Stimulated activated naive CD4-positive, alpha-beta T cell treated with Interleukin-2 at 50 U/mL for 16 hours (primary cell): ENCODE results near the gene FANCM.
A peak's percentile ranks its signal among the peaks of the same experiment; 100 is the strongest.
"Not testable (repeated sequence)": the region's sequence is repeated elsewhere in the genome, so short reads cannot be mapped to it uniquely, and the experiment has no call there.

Experiments used
- DNase-seq: peaks from one replicate; lab custom pipeline; 2025; lab: John Stamatoyannopoulos, UW

FANCM gene

DNA sequence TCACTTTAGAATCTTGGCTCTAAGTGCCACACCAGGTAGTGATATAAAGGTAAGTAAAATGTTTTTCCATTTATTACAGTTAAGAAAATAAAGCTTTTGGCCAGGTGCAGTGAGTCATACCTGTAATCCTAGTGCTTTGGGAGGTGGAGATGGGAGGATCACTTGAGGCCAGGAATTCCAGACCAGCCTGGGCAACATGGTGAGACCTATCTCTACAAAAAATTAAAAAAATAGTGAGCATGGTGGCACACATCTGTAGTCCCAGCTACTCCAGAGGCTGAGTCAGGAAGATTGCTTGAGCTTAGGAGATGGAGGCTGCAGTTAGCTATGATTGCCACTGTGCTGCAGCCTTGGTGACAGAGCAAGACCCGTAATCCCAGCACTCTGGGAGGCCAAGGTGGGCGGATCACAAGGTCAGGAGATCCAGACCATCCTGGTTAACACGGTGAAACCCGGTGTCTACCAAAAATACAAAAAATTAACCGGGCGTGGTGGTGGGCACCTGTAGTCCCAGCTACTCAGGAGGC, 5.0 kb downstream of the FANCM start:
- no peak for DNase-seq

DNA sequence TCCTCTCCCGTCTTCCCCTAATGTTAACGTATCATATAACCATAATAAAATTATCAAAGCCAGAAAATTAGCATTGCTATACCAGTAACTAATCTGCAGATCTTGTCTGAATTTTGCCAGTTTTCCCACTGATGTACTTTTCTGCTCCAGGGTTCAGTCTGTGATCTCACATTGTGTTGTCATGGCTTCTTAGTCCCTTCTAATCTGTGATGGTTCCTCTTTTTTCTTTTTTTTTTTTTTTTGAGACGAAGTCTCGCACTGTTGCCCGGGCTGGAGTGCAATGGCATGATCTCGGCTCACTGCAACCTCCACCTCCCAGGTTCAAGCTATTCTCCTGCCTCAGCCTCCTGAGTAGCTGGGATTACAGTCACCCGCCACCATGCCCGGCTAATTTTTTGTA, 6.4 kb downstream of the FANCM start:
- DNase-seq = not testable (repeated sequence)

DNA sequence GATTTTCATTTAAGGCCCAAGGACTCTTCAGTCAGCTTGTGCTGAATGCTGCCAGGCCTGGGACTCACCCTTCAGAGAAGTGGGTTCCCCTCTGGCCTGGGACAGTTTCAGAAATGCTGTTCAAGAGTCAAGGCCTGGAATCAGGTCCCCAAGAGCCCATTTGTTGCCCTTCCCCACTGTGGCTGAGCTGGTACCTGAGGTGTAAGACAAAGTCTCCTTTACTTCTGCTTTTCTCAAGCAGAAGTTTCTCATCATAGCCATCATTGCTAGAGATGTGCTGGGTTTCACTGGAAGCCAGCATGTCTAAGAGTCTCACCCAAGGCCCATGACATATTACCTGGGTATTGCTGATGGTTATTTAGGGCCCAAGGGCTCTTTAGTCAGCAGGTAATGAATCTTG, 8.9 kb downstream of the FANCM start:
- DNase-seq = no peak

DNA sequence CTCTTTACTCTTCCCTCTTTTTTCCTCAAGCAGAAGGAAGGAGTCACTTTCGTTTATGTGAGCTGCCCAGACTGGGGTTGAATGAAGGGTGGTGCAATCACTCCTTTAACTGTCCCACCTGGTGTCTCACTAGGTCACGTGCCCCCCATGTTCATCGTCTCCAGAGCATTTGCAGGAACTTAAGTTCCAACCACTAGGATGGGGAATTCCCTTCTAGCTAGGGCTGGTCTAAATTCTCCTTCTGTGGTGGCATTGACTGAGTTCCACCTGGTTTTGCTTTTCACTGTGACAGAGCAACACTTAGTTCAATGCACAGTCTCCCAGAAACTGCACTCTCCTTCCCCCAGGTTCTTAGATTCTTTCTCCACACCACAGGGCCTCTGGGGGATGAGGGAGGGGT, 9.5 kb downstream of the FANCM start:
- no peak for DNase-seq

DNA sequence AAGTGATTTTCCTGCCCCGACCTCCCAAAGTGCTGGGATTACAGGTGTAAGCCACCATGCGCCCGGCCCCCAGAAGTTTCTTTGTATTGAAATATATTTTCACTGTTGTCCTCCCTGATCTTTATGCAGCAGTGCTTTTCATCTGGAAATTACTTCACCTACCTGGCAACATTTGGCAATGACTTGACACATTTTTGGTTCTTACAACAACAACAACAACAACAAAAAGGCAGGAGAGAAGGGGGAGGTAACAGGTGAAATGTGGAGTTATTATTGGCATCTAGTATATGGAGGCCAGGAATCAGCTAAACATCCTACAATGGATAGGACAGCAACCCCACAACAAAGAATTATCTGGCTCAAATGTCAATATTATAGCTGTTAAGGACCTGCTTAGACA, 13.9 kb downstream of the FANCM start:
- DNase-seq = no peak

DNA sequence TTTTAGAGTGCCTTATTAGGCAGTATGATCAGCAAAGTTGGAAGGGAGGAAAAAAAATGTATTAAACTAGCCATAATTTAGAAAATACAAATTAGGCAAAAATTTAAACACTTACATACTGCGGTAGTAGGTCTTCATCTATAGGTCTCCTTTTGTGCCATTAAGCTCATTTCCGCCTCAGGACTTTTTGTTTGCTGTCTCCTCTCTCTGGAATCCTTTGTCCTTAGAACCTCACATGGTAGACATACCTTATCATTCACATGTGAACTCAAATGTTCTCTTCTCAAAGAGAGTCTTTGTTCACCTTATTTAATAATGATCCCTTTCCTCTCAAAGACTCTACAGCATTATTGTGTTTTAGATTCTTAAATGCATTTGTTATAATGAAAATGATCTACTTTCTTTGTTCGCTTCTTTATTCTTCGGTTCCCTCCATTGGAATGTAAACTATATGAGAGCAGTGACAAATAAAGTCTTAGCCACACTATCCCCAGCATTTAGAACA, 14.7 kb downstream of the FANCM start:
- no peak for DNase-seq

DNA sequence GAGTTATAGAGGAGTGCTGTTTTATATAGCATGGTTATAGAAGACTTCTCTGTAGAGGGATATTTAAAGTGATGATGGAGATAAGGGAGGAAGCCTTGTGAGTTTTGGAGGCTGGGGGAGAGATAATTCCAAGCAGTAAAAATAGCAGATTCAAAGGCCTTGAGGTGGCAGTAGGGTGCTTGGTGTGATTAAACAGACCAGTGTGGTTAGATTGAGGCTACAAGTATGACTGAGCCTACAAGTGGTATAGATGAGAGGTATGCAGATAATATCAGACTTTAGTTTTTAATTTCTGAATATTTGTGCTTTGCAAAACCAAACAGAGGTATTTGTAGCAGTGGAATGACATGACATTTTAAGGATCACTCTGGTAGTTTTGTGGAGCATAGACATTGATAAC, 20.3 kb downstream of the FANCM start:
- no peak for DNase-seq

DNA sequence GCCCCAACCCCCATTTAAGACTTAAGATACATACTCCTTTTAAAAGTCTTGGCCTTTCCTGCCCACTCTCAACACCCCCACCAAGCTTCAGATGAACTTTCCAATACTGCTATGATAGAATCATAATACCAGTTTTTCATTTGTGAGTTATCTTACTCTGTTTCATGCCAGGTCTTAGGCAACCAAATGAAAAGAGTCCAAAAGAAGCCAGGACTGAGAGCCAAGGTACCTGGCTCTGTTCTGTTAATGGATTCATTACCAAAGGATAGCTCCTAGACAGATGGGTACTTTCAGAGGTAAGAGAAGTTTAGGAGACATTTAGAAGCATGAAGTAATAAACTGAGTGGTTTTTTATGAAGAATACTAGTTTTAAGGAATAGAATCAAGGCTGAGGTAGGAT, 34.2 kb downstream of the FANCM start:
- no peak for DNase-seq

DNA sequence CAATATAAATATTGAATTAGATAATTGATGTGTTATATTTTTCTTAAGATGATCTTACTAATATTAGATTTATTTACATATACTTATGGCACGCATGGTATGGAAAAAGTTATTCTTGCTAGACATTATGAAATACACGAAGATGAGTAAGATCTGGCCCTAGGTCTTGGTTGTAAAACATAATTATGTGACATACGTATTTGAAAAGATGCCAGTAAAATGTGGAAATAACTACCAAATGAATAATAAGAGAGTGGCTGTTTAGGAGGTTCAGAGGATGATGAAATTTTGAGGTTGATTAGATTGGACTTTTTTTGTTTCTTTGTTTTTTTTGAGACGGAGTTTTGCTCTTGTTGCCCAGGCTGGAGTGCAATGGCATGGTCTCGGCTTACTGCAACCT, 41.3 kb downstream of the FANCM start:
- DNase-seq = no peak

DNA sequence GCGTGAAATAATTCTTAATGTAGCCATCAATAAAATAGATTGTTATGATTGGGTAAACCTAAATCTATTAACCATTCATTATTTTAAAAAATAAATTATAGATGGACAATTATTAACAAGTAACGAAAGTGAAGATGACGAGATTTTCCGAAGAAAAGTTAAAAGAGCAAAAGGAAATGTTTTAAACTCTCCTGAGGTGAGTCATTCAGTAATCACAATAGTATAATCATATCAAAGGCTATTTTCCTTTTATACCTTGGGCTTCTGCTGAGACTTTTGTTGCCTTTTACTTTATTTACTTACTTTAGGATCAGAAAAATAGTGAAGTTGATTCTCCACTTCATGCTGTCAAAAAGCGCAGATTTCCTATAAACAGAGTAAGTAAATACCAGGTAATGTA, 45.6 kb downstream of the FANCM start:
- DNase-seq = no peak

DNA sequence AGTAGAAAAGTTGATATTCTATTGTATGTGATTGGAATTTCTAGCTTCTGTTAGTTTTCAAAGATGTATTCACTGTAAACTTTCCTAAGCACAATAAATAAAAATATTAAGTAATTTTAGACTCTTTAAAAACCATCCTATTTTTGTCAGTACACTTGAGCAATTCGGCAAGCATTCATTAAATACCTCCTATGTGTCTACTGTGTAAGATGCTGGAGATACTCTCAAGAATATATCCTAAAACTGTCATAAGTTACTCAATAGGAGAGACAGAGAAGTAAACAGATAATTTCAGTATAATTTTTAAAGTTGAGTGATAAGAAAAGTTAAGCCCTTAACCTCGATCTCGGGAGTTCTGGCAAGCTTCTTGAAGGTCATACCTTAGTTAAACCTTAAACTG, 46.1 kb downstream of the FANCM start:
- no peak for DNase-seq

DNA sequence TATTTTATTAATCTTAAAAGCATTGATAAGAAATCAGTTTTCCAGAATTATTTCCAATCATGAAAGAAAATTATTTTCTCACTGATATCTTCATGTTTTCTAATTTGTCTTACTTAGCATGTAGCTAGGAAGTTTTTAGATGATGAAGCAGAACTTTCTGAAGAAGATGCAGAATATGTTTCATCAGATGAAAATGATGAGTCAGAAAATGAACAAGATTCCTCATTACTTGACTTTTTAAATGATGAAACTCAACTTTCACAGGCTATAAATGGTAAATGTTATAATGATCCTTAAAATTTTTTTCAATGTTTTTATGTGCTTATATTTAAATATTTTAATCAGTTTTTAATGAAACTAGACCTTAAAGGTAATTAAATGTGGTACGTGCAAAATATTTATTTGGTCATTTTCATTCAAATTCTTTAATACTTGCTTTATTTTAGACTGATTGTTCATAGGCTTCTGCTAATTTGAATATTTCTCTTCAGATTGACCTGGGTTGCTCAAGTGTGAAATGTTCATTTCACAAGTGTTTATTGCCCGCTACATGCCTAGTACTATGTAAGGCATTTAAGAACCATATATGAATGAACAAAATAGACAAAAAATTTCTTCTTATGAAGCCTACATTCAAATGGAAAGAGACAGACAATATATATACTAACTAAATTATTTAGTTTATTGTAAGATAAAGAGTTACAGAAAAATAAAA, 49.5 kb downstream of the FANCM start:
- no peak for DNase-seq

DNA sequence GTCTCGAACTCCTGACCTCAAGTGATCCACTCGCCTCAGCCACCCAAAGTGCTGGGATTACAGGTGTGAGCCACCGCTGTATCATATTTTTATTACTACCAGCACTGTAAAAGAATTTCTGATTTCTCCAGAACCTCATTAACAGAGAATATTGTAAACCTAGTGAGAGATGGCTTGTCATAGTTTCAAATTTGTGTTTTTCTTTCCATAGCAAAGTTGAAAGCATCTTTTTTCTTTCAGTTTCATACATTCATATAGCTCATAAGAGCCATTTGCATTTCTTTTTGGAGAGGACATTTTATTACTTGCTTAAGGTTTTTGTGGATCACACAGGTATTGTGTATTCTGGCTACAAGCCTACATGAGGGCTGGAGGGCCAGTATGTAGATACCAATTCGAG, 59.2 kb downstream of the FANCM start:
- DNase-seq = no peak

DNA sequence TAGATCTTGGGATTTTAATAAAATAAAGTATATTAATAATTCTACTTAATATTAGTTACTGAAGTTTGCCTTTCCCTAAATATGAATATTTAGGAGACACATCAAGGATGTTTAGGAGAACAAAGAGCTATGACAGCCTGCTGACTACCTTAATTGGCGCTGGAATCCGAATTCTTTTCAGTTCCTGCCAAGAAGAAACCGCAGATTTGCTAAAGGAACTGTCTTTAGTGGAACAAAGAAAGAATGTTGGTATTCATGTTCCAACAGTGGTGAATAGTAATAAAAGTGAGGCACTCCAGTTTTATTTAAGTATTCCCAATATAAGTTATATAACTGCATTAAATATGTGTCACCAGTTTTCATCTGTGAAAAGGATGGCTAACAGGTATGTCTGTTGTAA, 62.8 kb downstream of the FANCM start:
- no peak for DNase-seq

DNA sequence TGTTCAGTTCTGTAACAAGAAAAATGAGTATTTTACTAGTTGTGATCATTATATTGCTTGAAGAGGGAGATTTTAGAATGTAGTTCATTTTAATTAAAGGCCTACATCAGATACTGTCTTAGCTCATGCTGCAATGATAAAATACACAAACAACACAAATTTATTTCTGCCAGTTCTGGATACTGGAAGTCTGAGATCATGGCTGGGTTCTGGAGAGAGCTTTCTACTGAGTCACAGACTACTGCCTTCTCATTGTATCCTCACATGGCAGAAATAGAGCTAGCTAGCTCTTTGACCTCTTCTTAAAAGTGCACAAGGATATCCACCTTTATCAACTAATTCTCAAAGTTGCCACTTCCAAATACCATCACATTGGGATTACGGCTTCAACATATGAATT, 63.5 kb downstream of the FANCM start:
- DNase-seq = no peak

DNA sequence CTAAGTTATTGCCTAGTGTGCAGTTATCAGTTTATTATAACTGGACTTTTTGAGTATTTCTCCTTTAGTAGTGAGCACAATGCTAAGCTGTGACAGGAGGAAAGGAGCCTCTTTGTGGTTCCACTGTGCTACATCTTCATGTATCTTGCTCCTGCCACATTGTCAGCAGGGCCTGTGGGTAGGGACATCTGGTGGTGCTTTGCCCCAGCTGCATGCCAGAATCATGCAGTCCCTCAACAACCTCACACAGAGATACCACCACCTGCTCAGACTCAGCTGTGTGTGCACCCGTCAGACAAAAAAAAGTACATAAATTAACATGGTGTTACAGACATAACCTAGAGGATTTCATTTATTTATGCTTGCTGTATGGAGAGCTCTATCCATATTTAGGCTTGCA, 66.2 kb downstream of the FANCM start:
- peak; percentile 8 for DNase-seq

DNA sequence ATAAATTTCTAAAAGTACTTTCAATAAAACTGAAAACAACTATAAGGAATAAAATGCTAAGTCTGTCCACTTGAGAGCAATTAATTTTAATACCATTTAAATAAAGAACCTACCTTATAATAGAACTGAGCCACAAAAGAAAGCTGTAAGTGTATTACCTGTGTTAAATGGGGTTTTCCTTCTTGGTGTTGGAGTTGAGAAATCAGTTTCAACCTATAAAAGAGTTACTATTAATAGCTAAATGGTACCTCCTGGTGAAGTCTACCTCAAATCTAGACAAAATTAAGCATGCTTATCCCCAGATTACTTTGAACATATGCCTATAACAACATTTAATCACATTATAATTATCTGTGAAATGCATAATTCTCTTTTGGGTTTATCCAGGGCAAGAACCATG, 68.5 kb downstream of the FANCM start:
- DNase-seq = no peak

DNA sequence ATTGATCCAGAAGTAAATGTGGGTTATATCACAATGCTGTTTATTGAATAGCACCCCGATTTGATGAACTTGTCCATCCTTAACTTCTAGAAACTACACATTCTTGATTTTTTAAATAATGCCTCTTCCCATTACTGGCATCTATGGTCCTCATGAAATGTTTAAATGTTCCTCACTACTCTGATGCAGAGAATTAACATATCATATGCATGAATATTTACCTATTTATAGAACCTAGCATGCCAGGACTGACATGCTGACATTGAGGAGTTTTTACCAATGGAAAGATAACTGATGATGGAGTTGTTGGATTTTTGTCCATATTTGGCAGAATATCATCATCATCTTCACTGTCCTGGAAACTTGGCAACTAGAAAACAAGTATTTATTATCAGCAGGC, 74.4 kb downstream of the FANCM start:
- no peak for DNase-seq

DNA sequence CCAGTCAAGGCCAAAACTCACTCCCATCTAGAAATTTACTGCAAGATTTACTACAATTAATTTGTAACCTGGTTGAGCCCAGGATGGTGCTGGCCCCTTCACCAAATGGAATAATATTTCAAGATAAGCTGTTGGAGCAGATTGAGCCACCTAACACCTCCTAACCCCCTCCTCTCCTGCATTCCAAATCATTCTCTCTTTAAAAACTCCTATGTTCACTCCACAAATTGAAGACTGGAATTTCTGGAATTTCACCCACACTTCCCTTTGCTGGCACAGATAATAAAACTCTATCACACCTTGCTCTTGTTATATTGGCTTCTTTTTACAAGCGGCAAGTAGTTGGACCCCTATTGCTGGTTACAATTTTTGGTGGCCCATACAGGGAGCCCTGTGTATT, 75.6 kb downstream of the FANCM start:
- no peak for DNase-seq

DNA sequence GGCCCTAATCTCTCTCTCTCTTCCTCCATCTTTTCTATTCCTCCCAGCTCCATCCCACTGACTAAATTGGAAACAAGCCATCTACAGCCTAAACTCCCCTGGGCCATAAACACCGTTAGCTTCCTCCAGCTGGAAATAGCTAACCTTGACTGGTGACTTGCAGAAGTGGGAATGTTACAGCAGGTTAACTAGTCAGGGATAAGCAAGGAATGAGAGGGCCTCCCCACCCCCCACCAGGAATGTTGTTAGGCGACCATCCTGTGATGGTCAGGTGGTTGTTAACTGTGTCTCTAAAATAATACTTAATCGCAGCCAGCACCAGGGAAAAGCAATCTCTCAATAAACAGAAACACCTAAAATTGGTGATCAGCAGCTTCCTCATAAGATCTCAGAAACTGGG, 76.5 kb downstream of the FANCM start:
- DNase-seq = no peak

DNA sequence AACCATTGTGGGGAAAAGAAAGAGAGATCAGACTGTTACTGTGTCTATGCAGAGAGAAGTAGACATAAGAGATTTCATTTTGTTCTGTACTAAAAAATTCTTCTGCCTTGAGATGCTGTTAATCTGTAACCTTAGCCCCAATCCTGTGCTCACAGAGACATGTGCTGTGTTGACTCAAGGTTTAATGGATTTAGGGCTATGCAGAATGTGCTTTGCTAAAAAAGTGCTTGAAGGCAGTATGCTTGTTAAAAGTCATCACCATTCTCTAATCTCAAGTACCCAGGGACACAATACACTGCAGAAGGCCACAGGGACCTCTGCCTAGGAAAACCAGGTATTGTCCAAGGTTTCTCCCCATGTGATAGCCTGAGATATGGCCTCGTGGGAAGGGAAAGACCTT, 78.0 kb downstream of the FANCM start:
- DNase-seq = not testable (repeated sequence)

DNA sequence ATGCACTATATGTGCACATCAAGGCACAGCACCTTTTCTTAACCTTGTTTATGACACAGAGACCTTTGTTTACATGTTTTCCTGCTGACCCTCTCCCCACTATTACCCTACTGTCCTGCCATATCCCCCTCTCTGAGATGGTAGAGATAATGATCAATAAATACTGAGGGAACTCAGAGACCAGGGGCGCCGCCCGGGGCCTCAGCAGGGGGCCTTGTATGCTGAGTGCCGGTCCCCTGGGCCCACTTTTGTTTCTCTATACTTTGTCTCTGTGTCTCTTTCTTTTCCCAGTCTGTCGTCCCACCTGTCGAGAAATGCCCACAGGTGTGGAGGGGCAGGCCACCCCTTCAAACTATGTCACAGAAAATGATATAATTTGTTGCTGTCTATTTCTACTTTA, 78.6 kb downstream of the FANCM start:
- DNase-seq = not testable (repeated sequence)

DNA sequence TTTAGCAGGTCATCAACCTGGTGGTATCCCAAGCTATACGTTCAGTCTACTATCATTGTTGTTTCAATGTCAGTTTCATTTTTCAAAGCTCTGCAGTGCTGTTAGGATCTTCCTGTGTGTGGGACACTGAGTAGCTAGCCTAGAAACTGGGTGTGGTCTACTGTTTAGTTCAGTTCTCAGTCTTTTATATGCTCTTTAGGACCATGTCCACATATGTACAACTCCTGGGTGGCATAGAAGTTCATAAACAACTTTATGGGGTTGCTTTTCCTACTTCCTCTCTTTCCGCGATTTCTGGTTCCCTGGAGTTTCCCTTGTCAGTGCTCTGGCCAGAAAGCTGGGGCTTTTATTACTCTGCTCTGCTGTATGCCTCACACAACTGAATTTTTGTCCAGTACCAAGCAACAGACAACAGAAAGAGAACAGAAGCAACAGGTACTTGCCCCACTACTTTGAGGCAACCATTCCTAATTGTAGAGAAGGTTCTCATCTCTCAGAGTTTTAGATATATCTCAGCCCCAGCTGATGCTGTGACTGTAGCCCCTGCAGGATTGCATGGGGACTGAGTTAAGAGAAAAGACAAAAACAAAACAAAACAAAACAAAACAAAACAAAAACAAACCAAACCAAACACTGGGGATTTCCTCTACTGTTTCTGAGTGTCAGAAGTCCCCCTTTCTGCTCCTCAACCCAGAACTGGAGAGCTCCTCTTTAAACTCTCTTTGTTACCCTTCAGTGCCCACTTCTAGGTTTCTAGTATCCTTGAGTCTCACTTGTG, 86.9 kb downstream of the FANCM start:
- no peak for DNase-seq
